OCI-LY3 (cell line): ENCODE data around the gene DBET.

Experiments
- EZH2phosphoT487 ChIP-seq: fragments of 200-600 bp; shearing (Covaris generic); IDR thresholded peaks from 2 replicates; pipeline ENCODE4 v1.6.1; 2018; ENCODE audit warnings: antibody characterized with exemption, mixed run types, low read depth
- TF ChIP-seq, protein P1 (sequence below): fragments of 200-600, 300-600 bp; sonication (generic); IDR thresholded peaks from 2 replicates; pipeline ENCODE4 v1.5.1; 2014; ENCODE audit warnings: antibody characterized with exemption, low read length, low read depth

DNA sequence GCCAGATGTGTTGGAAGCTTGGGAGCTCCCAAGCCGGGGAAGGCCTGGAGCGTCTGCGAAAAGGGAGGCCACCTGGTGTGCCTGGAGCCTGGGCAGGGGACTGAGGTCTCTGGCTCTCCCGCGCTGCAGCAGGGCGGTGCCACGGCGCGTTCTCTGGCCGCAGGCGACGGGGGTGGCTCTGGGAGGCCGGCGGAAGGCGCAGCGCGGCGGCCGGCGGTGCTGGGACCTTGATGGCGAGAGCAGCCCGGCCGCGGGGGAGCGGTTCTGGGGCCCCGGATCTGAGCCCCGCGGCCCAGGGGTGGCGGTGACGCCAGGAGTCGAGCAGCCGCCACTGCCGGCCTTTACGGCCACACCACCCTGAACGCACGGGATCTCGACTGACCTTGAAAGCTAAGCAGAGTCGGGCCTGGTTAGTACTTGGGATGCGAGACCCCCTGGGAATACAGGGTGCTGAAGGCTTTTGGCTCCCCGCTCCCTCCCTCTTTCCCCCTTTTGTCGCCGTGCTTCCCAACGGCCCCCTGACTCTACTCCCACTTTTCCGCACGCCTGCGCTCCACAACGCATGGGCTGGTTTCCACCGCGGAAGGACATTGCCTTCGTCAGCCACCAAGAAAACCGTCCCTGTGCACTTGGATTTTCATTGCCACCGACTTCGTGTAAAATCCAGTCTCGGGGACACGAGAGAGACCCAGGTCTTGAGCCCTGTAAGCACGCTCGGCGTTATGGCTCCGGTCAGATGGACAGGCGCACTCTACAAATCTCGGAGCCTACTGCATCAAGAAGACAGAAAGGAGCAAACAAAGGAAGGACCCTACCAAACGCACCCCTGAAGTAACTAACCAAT, 46.7 kb upstream of the DBET start:
- TF ChIP-seq, protein P1, sequence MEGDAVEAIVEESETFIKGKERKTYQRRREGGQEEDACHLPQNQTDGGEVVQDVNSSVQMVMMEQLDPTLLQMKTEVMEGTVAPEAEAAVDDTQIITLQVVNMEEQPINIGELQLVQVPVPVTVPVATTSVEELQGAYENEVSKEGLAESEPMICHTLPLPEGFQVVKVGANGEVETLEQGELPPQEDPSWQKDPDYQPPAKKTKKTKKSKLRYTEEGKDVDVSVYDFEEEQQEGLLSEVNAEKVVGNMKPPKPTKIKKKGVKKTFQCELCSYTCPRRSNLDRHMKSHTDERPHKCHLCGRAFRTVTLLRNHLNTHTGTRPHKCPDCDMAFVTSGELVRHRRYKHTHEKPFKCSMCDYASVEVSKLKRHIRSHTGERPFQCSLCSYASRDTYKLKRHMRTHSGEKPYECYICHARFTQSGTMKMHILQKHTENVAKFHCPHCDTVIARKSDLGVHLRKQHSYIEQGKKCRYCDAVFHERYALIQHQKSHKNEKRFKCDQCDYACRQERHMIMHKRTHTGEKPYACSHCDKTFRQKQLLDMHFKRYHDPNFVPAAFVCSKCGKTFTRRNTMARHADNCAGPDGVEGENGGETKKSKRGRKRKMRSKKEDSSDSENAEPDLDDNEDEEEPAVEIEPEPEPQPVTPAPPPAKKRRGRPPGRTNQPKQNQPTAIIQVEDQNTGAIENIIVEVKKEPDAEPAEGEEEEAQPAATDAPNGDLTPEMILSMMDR, result no peak
- no peak for TF ChIP-seq EZH2phosphoT487
